Measurements from ENCODE around the gene HIC1.

Gene HIC1

GRCh38 chr17:2044263-2044894, 10.5 kb upstream of the HIC1 start:
- no peak for DNase-seq (ENCODE audit: low read depth in 2 of 2, low spot score in 1 of 2)

GRCh38 chr17:2047590-2047989, 7.3 kb upstream of the HIC1 start:
- DNase-seq (ENCODE audit: low read depth in 2 of 2, low spot score in 1 of 2): no peak

DNA sequence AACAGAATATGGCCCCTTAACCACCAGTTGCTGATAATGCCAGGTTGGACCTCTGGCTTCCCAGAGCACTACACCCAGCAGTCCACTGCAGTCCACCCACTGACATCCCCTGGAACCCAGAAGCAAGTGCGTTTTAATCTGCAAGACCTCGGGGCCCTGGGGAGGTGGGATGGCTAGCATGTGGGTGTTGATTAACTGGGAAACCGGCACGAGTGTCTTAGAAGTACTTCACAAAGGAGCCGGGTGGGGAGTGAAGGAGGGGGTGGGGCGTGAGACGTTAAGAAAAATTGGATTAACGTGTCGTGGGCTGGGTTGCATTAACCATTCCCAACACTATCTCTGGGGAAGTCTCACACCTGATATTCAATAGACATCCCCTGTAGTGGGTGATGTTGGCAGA, 6.1 kb upstream of the HIC1 start:
- no peak for DNase-seq (ENCODE audit: low read depth in 2 of 2, low spot score in 1 of 2)

DNA sequence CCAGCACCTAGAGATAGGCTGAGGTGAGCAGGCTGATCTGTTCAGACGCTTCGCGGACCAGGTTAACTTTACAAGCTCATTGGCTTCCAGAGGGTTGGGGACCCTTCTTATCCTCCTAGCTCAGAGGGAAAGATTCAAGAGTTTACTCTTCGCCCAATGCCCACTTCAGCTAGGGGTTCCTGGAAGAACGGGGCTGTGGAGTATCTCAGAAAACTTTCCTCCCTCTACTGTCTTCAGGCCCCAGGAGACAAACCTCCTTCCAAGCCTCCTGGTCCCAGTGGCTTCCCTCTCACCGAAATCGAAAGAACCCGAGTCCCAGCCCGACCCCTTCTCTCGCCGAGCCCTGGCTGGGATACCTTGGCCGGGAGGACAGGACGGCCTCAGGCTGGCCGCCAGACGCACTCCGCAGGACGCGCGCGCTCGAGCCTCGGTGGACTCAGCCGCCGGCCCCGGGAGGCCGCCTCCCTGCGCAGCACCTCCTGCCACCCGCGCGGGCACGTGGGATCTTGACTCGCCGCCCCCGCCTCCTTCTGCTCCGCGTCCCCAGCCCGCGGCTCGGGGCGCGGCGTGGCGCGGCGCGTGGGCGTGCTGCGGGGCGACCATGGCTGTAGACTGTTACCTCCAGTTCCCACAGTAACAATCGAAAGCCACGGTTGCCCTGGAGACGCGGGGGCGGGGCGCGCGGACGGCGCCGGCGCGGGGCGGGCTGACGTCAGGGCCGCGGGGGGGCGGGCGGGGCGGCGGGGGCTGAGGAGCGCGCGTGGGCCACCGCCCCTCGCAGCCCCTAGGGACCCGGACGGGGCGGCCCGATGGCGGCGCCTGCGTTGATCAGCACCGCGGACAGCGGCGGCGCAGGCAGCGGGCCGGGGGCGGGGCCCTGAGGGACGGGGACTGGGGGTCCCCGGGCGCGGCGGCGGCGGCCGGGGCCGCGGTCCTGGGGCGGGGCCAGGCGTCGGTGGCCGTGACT, 5.3 kb upstream of the HIC1 start:
- DNase-seq (ENCODE audit: low read depth in 2 of 2, low spot score in 1 of 2): peak; percentile 87 to 90

GRCh38 chr17:2050300-2051060, 4.4 kb upstream of the HIC1 start:
- peak in 1 of 2 donors; percentile 46 for DNase-seq (ENCODE audit: low read depth in 2 of 2, low spot score in 1 of 2)

DNA sequence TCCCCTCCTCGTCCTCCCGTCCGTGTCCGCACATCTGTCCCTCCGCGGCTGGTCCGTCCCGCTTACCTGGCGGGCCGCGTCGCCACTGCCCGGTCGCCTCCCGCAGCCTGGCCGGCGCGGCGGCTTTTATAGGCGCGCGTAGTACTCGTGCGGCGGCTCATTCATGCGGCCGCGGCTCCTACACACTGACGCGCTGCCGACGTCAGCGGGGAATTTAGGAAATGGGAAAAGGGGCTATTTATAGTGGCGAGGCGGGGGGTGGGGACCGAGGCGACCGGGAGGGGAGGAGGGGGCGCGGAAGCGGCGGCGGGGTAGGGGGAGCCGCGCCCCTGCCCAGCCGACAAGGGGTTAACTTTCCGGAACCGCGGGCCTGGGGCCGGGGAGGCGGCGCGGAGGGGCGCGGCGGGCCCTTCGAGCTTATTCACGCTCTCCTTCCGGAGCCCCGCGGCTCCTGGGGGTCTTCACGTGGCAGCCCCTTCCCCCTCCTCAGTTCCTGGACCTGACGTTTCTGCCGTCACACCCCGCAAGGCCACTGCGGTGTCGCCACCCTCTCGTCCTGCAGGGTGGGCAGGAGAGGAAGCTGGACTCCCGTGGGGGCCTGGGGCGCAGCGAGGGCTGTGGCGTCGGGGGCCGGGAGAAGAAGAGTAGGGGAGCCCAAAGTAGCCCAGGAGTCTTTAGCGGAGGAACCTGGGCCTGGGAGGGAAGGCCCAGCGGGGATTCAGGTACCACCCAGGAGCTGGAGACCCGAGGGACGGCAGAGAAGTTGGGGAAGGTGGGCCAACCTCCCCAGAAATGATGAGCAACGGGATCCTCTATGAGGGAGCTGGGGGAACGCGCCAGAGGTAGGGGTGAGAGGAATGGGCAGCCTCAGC, 3.6 kb upstream of the HIC1 start:
- DNase-seq (ENCODE audit: low read depth in 2 of 2, low spot score in 1 of 2): no peak

DNA sequence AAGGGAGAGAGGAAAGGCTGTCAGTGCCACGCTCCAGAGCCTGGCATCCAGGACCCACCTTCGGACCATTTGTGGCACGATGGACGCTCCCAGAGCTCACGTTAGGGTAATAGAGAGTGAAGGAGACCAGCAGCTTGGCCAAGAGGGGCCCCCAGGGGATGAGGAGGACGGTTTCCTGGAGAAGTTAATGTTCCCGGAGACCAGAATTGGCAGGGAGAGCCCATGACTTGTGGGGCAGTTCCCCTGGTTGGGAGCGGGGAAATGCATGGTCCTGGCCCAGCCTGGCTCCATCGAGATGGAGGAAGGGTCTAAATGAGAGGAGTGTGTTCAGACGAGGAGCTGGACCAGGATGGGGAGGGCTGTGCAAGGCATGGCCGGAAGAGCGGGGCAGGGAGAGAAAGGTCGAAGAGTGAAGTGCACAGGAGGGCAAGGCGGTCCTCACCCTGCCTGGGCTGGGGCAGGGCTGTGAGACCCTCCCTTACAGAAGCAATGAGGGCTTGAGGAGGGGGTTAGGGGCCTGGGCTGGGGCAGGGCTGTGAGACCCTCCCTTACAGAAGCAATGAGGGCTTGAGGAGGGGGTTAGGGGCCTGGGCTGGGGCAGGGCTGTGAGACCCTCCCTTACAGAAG, 2.9 kb upstream of the HIC1 start:
- no peak for DNase-seq (ENCODE audit: low read depth in 2 of 2, low spot score in 1 of 2)

DNA sequence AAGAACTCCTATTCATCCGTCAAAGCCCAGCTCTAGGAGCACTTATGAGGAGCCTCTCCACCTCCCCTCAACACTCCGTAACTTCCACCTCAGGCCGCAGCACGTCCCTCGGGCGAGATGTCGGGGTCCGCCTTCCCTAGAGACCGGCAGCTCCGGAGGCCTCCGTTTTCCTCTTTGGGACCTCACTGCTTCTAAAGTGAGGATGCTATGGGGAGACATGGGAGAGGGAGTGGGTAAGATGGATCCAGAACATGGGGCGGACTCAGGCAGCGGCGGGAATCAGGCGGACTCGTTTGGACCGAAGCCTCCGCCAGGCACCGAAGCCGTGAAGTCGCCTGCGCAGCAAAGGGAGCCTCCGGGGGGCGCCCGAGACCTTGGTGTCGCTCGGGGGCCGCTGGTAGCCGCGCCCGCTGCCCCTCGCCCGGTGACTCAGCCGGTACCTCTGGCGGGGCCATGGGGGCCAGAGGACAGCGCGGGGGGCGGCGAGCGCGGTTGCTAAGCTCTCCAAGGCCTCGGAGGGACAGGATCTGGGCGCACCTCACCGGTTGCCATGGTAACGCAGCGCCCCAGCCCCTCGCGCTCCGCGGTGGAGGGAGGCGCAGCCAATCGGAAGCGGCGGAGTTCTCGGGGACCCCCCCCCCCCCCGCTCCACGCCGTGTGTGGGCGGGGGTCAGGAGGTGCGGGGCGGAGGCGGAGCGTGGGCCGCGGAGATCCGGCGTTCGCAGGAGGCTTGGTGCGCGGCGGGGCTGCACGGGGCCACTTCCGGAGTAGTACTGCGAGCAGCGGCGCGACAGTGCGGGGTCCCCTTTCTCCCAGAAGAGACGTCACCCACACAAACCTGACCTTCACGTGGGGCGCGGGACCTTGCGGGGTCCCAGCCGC, 1.3 kb upstream of the HIC1 start:
- DNase-seq (ENCODE audit: low read depth in 2 of 2, low spot score in 1 of 2): peak; percentile 57 to 75

DNA sequence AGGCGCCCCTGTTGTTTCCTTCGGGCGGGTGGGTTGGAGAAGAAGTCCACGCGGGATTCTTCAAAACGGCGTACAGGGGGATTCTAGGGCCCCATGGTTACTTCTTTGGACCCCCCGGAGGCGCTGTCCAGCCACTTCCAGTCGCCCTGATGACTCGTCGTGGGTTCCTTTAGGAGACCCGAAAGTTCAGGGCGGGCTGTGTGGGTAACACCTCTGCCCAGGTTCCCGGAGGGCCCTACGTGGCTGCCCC, 716 bp upstream of the HIC1 start:
- no peak for DNase-seq (ENCODE audit: low read depth in 2 of 2, low spot score in 1 of 2)

GRCh38 chr17:2055292-2056205, 646 bp downstream of the HIC1 start:
- DNase-seq (ENCODE audit: low read depth in 2 of 2, low spot score in 1 of 2): no peak

- no peak for DNase-seq (ENCODE audit: low read depth in 2 of 2, low spot score in 1 of 2)
Measured at GRCh38 chr17:2056206-2057174, 1.6 kb downstream of the HIC1 start.

DNA sequence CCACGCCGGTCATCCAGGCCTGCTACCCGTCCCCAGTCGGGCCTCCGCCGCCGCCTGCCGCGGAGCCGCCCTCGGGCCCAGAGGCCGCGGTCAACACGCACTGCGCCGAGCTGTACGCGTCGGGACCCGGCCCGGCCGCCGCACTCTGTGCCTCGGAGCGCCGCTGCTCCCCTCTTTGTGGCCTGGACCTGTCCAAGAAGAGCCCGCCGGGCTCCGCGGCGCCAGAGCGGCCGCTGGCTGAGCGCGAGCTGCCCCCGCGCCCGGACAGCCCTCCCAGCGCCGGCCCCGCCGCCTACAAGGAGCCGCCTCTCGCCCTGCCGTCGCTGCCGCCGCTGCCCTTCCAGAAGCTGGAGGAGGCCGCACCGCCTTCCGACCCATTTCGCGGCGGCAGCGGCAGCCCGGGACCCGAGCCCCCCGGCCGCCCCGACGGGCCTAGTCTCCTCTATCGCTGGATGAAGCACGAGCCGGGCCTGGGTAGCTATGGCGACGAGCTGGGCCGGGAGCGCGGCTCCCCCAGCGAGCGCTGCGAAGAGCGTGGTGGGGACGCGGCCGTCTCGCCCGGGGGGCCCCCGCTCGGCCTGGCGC, 2.4 kb downstream of the HIC1 start:
- DNase-seq (ENCODE audit: low read depth in 2 of 2, low spot score in 1 of 2): no peak

DNA sequence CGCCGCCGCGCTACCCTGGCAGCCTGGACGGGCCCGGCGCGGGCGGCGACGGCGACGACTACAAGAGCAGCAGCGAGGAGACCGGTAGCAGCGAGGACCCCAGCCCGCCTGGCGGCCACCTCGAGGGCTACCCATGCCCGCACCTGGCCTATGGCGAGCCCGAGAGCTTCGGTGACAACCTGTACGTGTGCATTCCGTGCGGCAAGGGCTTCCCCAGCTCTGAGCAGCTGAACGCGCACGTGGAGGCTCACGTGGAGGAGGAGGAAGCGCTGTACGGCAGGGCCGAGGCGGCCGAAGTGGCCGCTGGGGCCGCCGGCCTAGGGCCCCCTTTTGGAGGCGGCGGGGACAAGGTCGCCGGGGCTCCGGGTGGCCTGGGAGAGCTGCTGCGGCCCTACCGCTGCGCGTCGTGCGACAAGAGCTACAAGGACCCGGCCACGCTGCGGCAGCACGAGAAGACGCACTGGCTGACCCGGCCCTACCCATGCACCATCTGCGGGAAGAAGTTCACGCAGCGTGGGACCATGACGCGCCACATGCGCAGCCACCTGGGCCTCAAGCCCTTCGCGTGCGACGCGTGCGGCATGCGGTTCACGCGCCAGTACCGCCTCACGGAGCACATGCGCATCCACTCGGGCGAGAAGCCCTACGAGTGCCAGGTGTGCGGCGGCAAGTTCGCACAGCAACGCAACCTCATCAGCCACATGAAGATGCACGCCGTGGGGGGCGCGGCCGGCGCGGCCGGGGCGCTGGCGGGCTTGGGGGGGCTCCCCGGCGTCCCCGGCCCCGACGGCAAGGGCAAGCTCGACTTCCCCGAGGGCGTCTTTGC, 3.1 kb downstream of the HIC1 start:
- DNase-seq (ENCODE audit: low read depth in 2 of 2, low spot score in 1 of 2): no peak

- no peak for DNase-seq (ENCODE audit: low read depth in 2 of 2, low spot score in 1 of 2)
Measured at GRCh38 chr17:2058586-2059546, 4.0 kb downstream of the HIC1 start.

Measured in stimulated activated CD8-positive, alpha-beta memory T cell treated with anti-CD3 and anti-CD28 coated beads, Interleukin-4, amount 100 ng/mL, for 4 hours (primary cell).